GM18909 (cell line): ENCODE measurements around the gene GNB1L.
"Not testable (repeated sequence)": the region's sequence is repeated elsewhere in the genome, so short reads cannot be mapped to it uniquely, and the experiment has no call there.

Experiments
- ATAC-seq: cut with Tn5 transposase; IDR thresholded peaks from one replicate; pipeline ENCODE4 v1.9.1; 2021; ENCODE audit warnings: mild to moderate bottlenecking; ENCODE audit not compliant: unreplicated experiment, poor library complexity

GNB1L gene

DNA sequence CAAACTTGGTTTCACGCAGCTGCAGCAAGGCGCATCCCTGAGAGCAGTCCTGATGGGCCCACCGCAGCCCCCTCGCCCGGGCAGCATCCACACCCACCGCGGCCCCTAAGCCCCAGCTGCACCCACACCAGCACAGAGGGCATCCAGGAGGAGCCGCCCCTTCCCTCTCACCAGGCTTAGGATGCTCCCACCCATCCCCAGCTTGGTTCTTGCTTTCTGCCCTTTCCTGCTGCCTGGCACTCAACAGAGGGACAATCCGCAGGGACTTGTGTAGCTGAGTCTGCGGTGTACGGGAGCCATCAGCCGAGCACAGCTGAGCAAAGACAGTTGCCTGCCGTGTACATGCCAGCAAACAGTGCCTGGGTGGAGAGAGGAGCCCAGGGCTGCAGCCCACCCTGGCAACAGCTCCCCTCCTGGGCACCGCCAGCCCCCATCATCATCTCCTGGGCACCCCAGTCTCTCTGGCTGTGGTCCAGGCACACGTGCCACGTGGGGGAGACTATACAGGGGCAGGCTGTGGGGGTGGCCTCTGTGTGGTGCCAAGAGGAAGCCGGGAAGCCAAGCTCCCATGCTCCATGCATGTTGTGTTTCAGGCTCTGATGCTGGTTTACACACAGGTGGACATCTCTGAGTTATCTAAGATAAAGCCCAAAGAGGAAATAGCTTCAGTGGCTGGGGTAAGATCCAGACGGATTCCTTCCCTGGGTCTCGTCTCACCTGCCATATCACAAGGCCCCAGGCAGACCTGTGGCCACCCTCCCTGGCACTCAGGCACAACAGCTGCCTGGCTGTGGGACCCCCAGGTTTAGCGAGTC lies 36.0 kb upstream of the GNB1L start:
- no peak for ATAC-seq

DNA sequence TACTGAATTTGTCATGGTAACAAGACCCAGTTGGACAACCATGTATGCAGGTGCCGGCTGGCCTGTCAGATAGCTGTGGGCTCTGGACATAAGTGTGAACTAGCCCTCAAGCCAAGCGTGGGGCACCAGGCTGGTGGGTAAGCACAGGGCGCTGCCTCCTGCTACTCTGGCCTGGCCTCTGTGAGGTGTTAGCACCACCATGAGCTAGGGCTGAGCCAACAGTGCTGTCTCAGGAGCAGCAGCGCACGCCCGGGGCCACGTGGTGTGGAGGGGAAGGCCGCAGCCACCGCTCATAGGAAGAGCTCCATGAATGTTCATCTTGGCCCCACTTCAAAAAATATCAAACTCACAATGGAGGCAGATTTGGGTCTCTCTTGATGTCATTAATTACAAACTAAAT lies 35.3 kb upstream of the GNB1L start:
- no peak for ATAC-seq

DNA sequence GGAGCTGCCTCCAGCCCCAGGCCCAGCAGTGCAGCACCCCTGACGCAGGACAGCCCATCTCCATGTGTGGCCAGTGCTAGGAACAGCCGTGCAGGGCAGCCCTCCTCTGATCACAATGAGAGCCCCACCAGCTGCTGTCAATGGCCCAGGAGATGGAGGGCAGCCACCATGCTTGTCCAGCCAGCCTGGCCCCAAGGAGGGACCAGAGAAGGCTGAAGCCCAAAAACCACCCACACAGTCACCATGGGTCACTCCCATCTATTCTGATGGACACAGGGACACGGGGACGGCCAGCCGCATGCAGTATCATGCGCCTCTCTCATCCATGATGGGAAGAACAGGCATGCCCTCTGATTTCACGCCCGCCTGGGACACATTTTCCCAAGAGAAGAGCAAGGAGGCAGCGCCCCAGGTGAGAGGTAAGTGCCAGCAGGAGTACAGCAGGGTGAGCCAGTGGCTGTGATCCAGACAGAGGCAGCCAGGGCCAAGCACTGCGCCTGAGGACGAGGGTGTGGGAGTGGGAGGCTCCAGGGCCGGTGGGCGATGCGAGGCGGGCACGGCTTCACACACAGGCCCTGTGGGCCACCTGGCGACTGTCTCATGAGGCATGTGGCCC lies 33.6 kb upstream of the GNB1L start:
- no peak for ATAC-seq

DNA sequence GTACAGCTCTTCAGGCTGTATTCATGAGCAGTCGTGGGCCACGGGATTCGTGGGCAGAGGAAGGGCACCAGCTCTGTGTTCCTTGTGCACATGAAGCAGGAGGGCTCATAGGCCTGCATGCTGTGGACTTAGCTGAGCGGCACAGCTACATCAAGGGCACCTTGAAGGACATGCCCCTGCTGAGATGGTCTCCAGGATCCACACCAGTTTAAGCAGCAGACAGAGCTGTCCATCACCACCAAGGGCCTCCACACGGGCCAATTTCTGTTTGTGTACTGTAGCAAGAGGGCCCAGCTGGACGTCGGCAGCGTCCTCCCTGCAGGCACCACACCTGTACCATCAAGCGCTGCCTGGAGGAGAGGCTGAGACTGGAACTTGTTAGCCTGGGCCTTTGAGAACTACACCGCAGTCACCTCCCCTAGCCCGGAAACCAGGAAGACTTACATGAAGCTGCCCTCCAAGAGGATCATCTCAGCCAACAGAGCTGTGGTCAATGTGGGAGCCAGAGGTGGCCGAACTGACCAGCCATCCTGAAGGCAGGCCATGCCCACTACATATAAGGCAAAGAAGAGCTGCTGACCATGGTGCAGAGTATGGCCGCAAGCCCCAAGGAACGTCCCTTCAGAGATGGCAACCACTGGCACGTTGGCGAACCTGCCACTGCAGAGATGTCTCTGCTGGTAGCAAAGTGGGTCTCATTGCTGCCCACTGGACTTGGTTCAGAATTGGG lies 32.7 kb upstream of the GNB1L start:
- no peak for ATAC-seq

DNA sequence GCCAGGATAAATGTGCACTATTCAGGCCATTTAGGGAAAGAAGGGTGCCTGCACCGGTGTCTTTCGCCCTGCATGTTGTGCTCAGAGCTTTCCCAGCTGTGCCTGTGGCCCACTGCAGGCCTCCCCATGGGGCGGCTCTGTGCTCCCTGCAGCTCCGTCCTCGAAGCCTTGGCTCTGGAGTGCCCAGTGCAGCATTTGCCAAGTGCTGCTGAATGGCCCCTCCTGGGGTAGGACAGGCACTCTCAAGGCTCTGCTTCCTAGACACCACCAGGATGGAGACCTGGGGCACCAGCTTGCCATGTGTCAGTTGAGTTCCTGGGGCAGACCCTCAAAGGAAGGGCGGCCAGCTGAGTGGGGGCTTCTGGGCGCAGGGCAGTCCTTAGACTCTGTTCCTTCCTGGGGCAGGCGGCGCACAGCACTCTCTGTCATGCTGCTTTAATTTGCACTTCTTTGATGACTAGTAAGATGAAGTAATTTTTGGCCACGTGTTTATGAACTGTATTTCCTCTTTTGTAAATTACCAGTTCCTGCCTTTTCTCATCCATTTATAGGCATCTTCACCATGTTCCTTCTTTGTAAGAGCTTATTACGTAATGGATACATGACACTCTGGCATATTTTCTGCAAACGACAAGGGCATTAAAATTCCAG lies 32.1 kb upstream of the GNB1L start:
- ATAC-seq, result no peak

DNA sequence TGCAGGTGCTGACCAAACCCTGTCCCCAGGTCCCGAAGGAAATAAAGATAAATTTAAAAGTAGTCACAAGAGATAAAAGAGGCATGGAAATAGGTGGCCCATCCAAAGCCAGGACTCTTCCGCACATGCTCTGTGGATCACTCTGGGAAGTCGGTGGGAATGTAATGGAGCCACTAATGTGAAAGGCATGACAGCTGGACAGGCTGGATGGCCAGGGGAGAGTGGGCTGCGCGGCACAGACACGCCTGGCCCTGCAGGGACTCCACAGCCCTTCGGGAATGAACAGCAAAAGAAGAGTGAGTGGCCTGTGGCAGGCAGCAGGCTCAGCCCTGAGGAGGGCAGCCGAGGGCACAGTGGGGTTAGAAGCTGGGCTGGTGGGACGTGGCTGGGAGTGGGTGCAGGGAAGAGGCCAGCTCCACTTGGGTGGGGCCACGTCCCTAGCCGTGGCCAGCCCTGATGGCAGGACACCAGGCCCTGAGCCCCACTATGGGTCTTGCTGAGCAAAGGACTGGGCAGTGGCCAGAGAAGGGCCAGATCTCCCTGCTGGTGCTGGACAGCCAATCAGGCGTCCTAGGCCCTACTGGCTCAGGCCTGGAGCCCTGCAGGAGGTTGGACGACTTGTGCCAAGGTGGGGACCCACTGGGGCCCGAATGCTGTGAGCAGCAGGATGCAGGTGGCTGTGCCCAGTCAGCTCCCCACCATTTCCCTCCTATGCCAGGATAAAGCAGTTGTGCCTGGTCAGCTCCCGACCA lies 31.3 kb upstream of the GNB1L start:
- ATAC-seq, result no peak

DNA sequence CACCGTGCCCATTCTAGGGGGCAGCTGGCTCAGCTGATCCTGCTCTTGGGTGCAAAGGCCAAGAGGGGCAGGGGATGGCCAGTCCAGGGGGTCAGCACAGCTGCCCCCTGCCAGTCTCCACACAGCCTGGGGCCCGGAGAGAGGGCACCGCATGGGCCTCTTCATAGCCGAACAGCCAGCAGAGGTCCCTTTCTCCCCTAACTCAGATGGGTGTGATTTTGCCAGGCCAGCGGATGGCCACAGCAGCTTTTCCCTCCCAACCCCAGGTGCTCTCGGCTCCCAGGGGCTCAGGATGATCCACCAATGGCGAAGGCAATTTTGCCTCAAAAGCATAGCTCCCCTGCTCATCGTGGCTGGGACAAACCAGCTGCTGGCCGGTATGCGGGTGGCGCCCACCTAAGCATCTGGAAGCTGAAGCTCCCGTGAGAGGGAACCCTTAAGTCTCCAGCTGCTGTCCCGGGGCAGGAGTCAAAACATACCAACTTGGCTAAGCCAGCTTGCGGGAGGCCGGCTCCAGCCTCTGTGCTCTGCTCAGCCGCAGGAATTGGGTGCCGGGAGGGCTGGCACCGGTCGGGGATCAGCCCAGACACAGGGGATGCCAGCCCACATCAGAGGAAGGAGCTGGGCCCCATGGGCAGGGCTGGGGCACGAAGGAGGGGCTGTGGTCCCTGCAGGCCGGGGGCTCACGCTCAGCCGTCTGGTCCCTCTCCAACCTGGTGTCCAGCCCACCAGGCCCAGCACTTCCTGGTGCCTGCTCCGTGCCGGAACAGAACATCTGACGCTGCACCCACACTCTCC lies 30.5 kb upstream of the GNB1L start:
- no peak for ATAC-seq

DNA sequence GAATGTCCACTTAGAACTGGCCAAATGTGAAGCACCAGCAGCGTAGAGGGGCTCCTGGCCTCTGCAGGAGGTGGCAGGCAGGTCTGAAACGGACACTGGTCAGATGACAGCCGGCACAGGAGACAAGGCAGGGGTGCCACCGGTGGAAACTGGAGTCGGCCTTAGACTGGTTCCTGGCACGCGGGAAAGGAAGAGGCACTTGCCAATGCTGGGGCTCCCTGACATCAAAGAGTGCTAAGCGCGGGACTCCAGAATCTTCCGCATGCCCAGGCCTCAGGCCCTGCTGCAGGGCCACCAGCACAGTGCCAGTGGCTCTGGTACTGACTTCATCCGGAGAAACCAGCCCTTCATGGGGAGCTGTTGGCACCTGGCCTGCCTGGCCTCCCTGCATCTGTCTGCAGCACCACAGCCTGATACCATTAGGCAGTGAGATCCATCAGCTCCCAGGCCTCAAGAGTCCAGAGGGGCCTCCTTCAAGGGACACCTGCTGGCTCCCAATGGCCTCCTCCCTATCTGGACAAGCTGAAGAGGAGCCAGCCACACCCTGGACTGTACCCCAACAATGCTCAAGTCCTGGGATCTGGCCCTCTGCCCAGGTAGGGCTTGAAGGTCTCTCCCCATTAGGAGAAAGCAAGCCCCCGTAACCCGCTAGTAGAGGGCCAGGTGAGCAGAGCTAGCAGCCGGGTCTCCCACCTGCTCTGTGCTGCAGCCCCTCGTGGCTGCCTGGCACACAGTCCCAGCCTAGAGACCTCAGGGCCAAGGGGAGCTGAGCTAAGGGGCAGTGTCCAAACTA lies 29.7 kb upstream of the GNB1L start:
- no peak for ATAC-seq

DNA sequence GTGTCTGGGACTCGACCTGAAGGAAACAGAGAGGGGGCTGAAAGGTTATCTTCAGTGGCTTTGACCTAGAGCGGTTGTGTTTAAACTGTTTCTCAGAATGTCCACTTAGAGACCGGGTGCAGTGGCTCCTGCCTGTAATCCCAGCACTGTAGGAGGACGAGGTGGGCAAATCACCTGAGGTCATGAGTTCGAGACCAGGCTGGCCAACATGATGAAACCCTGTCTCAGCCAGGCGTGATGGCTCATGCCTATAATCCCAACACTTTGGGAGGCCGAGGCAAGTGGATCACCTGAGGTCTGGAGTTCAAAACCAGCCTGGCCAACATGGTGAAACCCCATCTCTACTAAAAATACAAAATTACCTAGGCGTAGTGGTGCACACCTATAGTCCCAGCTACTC lies 28.8 kb upstream of the GNB1L start:
- not testable (repeated sequence) for ATAC-seq

DNA sequence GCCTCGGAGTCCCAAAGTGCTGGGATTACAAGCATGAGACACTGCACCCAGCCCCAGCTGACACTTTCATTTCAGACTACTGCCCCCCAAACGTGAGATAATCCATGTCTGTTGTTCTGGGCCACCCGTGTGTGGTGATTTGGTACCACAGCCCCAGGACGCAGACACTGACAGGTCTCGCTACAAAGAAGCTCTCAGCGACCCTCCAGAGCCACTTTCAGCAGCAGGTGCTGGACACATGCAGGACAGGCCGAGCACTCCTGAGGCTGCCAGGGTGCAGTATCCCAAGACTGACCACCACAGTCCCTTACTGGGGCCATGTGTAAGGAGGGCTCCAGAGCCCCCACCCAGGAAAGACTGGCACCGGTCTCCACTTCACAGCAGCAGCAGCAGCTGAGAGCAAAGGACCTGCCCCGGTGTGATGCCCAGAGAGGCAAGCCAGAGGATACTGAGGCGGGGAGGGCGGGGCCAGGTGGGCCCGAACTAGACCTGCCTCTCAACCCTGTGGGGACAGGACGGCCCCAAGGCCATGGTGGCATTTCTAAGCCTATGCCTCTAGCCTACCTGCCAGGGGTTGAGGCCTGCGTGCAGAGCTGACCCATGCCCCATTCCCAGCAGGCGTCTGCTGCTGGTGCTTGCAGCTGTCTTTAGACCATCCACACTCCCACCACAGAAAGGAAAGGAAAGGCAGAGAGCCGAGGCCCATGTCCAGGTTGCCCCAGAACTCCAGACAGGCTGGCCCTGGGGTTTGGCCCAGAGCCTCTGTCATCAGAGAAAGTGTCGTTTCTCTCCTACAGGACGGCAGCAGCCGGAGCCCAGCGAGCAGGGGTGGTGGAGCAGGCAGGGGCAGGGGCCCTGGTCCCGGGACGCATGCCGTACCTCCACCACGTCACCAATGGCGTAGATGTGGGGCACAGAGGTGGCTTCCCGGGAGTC lies 28.0 kb upstream of the GNB1L start:
- ATAC-seq, result no peak

DNA sequence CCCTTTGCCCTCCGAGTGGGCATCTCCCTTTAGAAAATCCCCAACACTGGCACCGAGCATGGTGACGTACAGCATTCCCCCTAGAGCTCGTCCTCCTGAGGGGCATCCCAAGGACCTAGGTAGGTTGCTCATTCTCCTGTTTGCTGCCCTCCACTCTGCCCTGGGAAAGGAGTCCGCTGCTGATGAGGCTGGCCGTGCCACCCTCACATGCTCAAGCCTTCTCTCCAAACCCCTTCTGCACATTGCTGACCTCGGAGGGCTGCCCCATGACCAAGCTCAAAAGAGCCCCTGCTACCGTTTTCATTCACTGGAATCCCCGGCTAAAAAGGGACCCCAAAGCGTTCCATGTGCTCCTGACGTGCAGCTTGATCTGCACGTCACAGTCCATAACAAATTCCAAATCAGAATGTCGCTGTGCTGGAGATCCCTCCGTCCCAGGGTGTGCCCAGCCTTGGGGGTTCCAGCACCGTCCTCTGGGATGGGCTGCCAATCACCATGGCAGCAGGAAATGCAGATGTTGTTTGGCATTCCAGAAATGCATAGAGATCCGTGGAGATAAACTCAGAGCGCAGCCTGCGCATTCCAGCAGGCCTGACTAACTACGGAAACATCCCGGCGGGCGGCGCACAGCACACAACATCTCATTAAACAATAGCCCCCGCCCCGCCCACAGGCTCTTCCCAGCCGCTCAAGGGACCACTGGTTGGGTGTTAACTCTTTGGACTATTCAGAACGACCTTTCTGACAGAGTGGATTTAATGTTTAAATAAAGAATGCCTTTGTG lies 26.3 kb upstream of the GNB1L start:
- ATAC-seq, result no peak

DNA sequence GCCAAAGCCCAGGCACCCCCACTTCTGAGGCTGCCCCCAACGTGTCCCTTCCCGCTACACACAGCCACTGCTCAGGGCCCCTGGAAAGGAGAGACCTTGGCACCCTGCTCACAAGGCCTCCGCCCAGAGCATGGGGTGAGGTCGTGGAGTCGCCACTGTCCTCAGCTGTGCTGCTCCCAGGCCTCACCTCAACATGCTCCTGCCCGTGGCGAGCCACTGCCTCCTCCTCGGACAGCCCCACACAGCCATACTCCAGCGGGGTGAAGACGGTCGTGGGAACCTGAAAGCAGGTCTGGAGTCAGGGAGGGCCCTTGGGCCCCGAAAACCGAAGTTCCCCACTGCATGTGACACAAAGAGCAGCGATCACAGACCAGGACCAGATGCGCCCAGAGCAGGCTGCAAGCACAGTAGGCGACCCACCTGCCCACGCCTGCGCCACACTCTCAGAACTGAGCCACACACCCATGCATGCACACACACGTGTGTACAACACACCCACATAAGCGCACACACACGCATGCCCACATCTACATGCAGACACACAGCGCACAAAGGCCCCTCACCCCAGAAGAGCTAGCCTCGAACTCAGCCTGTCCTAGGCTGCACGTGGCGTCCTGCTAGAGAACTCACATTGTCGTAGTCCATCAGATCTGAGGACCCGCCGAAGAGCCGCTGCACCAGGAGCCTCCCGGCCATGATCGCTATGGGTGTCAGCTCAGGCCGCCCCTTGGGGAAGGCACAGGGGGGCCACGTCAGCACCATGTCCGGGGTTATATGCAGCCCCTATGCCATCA lies 25.5 kb upstream of the GNB1L start:
- ATAC-seq, result no peak

DNA sequence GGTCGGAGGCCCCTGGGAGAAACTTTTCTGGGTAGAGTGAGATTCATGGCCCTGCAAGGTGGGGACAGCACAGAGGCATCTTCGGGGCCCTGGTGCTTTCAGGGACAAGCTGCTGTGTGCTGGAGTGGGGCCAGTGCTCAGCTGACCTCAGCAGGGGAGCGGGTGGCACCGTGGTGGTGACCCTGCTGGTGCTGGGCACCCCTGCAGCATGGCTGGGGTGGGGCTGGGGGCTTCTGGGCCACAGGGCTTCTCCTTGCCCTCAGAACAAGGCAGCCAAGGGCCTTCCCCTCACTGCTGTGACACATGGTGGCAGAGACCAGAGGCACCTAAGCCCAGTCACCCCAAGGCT lies 24.9 kb upstream of the GNB1L start:
- ATAC-seq, result no peak

DNA sequence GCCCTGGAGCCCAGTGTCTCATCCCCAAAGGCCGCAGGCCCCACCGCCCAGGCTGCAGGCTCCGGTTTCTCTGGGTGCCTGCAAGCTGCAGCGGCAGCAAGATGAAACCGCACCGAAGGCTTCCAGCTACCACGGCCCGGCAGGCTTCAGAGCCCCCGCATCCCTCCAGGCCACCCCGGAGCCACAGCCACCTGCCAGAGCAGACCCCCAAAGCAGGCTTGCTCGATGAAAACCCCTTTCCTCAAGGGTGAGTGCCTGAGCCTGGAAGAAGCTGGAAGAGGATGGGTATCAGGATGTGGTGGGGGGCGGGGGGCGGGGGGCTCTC lies 24.5 kb upstream of the GNB1L start:
- ATAC-seq, result no peak

DNA sequence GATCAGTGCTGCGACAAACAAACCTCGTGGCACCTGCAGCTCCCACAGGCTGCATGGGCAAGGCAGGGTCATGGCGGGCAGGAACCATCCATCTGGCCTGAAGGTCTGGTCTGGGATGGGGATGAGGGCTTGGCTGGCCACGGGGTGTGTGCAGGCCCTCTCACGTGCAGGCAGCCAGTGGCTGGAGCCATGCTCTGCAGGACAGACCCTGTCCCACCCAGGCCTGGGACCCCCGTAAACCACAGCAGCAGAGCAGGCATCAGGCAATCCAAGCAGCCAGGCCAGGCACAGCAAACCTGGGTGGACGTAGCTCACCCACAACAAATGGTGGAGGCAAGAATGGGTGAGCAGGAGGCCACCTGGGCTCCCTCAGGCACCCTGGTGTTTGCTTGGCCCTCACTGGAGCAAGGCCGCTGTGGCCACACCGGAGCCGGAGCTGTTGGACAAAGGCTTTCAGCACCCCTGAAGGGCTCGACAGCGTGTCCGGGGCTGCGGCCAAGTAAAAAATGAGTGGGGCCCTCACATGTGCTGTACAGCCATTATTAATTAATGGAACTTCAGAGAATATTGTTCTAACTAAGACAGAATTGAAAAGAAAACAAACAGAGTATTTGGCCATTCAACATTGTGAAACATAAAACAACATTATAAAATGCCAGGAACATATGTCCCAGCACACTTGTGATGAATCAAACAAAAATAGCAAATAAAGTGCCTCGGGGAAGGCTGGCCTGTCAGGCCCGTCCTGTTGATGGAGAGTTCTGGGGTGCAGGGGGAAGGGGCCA lies 24.0 kb upstream of the GNB1L start:
- ATAC-seq, result no peak
